GM12872 (cell line): ENCODE data around the gene DSE.

ENCODE experiments used
- TF ChIP-seq, protein P1 (sequence below): IDR thresholded peaks from 3 replicates; pipeline ENCODE4 v1.5.1; 2011; ENCODE audit warnings: low read depth, mild to moderate bottlenecking, low read length, moderate library complexity; ENCODE audit not compliant: insufficient read depth

The DSE gene

DNA sequence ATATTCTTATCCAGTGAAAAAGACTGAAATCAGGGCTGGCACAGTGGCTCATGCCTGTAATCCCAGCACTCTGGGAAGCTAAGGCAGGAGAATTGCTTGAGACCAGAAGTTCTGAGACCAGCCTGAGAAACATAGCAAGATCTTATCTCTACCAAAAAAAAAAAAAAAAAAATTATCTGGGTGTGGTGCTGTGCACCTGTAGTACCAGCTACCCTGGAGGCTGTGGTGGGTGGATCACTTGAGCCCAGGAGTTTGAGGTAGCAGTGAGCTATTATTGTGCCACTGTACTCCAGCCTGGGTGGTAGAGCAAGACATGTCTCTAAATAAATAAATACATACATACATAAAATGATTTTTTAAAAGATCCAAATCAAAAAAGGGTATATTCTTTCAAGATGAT is 96.8 kb downstream of the DSE start:
- TF ChIP-seq, protein P1, sequence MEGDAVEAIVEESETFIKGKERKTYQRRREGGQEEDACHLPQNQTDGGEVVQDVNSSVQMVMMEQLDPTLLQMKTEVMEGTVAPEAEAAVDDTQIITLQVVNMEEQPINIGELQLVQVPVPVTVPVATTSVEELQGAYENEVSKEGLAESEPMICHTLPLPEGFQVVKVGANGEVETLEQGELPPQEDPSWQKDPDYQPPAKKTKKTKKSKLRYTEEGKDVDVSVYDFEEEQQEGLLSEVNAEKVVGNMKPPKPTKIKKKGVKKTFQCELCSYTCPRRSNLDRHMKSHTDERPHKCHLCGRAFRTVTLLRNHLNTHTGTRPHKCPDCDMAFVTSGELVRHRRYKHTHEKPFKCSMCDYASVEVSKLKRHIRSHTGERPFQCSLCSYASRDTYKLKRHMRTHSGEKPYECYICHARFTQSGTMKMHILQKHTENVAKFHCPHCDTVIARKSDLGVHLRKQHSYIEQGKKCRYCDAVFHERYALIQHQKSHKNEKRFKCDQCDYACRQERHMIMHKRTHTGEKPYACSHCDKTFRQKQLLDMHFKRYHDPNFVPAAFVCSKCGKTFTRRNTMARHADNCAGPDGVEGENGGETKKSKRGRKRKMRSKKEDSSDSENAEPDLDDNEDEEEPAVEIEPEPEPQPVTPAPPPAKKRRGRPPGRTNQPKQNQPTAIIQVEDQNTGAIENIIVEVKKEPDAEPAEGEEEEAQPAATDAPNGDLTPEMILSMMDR = no peak

DNA sequence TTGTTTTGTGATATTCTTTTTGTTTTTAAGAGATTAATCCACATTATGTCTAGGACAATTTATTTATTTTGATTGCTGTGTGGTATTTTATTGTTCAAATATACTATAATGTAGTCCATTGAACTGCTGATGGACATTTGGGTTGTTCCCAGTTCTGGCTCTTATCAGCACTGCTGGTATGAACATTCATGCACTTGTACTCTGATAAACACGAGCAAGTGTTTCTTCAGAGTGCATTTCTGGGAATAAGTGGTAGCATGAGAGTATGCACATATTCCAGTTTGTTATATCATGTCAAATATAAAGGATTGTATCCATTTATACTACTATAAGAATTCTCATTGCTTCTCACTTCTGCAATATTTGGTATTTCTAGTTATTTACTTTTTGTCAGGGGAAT is 97.5 kb downstream of the DSE start:
- TF ChIP-seq, protein P1 = no peak

DNA sequence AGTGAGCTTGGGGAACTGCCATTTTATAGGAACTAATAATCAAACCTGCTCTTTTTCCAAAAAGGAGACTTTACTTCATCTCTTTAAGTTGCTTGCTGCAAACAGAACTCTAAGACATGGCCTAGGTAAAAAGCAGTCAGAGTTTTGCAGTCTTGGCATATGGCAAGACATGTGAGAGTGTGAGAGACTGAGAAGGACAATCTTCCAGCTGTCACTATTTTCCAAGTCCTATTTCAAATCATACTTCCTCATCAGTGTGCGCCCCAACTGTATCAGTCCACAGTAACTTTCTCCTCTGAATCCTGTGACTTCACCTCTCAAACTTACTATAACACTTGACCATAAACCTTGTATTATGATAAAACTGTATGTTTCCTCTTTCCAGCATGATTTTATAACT is 100.8 kb downstream of the DSE start:
- TF ChIP-seq, protein P1 = no peak

DNA sequence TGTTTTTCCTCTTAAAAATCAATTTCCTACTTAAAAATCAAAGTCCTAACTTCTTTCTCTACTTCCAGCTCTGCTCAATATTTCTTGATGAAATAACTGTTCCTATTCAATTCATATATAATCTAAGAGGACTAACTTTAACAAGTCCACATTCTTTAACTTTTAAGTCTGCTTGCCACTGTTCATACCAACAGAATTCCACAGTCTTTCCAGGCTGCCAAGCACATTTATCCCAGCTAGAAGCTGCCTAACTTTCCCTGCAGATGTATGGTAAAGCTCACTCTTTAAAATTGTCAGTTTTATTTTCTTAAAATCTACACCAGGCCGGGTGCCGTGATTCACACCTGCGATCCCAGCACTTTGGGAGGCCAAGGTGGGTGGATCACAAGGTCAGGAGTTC is 102.0 kb downstream of the DSE start:
- TF ChIP-seq, protein P1 = no peak

DNA sequence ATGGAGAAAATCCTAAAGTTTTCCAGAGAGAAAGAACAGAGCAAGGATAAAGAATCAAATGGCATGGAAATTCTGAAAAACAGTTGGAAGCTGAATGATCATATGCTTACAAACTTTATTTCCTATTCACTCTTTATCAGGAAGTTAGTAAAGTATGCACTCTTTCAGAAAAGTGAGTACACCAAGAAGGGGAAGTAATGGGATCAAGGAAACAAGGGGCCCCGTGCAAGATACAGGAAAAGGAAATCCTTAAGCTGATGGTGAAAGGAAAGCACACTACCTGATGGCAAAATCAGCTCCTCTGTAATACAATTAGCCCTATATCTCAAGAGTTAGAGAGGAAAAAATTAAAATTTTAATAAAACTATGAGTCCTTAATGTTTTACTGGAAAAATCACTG is 104.4 kb downstream of the DSE start:
- TF ChIP-seq, protein P1 = no peak

DNA sequence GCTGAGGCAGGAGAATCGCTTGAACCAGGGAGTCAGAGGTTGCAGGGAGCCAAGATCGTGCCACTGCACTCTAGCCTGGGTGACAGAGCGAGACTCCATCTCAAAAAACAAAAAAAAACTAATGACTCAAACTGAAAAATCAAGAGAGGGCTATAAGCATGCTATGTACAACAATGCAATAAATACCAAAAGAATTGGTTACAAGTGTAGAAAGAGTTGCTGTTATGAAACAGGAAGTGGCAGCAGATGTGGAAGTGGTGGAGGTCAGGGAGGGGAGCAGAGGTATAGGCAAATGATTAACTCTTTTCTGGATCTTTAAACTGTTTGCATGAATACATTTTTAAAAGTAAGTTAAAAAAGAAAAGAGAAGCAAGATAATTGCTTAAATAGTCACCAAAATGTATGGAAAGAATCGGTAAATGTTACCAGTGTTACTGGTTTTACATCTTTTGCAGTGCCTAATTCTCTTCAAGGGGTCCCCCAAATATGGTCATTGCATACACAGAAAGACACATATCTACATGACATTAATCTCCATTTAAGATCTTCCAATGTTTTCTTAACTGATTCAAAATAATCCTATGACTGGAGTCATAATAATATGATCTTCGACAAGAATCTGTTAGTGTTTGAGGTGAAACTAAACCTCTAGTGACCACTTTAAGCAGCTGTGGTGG is 105.4 kb downstream of the DSE start:
- TF ChIP-seq, protein P1 = no peak

DNA sequence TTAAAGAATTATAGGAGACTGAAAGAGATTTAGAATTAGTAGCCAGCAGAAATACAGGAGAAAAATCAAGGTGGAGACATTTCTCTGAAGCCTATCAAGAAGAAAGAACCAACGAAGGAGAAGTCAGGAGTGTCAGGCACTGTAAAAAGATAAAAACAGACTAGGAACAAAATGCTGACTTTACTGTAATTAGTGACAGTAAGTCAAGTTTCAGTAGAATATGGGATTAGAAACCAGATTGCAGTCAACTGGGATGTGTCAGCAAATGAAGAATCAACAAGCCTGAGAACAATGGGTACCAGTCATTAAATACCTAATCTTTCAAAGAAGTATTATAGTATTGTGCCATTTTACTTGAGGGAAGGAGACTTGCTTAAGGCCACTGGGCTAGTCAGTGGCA is 112.0 kb downstream of the DSE start:
- TF ChIP-seq, protein P1 = no peak

DNA sequence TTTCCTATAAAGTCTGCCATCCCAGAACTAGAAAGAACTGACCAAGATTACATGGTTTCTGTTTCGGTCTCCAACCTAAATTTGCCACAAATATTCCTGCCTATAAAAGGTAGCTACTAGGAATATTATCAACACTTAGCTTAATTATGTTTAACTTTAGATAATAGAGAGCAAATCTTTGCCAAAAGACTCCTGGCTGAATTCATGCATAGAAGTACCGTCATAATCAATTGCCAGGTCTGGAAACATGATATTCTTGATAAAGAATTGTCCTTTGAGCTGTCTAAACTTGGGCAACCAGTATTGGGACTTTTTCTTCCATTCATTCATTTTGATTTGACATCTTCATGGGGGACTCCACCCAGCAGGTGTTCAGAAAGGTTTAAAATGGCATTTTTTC is 112.9 kb downstream of the DSE start:
- TF ChIP-seq, protein P1 = no peak
